Measurements from ENCODE around the gene TRNT1.

TRNT1 gene

DNA sequence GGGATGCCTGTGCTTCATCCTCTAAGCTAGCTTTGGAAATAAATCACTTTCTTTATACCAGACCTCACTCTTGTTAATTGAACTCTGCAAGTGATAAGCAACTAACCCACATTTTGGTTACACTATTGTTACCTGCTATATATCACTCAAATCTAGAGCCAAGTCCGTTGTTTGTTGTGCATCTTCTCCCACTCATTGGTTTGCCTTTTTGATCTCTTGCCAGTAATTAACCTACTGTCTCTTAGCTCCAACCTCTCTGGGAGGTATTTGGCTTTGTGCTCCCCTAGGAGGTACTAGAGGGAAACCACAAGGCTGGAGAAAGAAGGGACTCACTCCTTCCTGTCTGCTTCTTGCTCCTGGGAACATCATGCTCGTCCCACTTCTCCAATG lies 65.5 kb downstream of the TRNT1 start:
- no peaks in the 10 kb centered on the region for H4K20me1 ChIP-seq (ENCODE audit: insufficient read depth, low read length)
- peak; percentile 19; the same call in 1 of the 3 replicates for ATAC-seq (ENCODE audit: insufficient read depth, low read depth)
- peak overlapping the region; percentile 38 for H2AFZ ChIP-seq (ENCODE audit: low read depth, low read length)
- H3K36me3 ChIP-seq (ENCODE audit: insufficient read depth, low read length): no peaks in the 10 kb centered on the region
- H3K4me1 ChIP-seq (ENCODE audit: insufficient read depth, low read length): peaks cover 16% of the 10 kb centered on the region
- no peaks in the 10 kb centered on the region for H3K79me2 ChIP-seq (ENCODE audit: insufficient read depth, low read length)
- H3K27ac ChIP-seq (ENCODE audit: low read length): no peak overlapping the region
- no peak for TF ChIP-seq EZH2 (IDR thresholded peaks at IDR 0.05; ENCODE audit: borderline replicate concordance, low read depth, low read length, severe bottlenecking)
- TF ChIP-seq, protein P1, sequence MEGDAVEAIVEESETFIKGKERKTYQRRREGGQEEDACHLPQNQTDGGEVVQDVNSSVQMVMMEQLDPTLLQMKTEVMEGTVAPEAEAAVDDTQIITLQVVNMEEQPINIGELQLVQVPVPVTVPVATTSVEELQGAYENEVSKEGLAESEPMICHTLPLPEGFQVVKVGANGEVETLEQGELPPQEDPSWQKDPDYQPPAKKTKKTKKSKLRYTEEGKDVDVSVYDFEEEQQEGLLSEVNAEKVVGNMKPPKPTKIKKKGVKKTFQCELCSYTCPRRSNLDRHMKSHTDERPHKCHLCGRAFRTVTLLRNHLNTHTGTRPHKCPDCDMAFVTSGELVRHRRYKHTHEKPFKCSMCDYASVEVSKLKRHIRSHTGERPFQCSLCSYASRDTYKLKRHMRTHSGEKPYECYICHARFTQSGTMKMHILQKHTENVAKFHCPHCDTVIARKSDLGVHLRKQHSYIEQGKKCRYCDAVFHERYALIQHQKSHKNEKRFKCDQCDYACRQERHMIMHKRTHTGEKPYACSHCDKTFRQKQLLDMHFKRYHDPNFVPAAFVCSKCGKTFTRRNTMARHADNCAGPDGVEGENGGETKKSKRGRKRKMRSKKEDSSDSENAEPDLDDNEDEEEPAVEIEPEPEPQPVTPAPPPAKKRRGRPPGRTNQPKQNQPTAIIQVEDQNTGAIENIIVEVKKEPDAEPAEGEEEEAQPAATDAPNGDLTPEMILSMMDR (IDR thresholded peaks at IDR 0.05; ENCODE audit: borderline replicate concordance, extremely low read depth, low read length, poor library complexity, severe bottlenecking): no peak
- no peak overlapping the region for H3K9ac ChIP-seq (ENCODE audit: low read depth, low read length)
- no peaks in the 10 kb centered on the region for H3K27me3 ChIP-seq (ENCODE audit: insufficient read depth, low read length, poor library complexity)
- H3K4me2 ChIP-seq (ENCODE audit: insufficient read depth, low read length): peak overlapping the region; percentile 26
- DNase-seq: no peak
- H3K4me3 ChIP-seq (ENCODE audit: low read depth in 1 of 2, low read length in 2 of 2): no peak overlapping the region
- no peaks in the 10 kb centered on the region for H3K9me3 ChIP-seq (ENCODE audit: insufficient read depth, low read length, severe bottlenecking)

DNA sequence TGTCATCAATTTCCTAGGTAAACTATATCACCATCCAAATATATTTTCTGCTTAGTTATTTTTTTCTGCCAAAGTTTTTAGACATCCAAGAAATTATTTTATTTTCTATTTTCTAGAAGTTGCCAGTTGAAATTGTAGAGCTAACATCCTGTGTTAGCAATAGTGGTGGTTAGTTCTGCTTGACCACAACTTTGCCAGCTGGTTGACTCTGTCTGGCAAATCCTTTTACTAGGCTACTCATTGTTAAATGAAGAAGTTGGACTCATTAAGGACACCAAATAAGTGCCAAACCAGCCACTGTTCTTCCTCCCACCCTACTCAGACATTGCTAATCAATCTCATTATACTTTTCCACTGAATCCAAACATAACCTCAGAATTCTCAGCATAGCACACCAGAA lies 68.1 kb downstream of the TRNT1 start:
- no peaks in the 10 kb centered on the region for H3K27me3 ChIP-seq (ENCODE audit: insufficient read depth, low read length, poor library complexity)
- no peak overlapping the region for H3K4me2 ChIP-seq (ENCODE audit: insufficient read depth, low read length)
- no peaks in the 10 kb centered on the region for H4K20me1 ChIP-seq (ENCODE audit: insufficient read depth, low read length)
- DNase-seq: no peak
- no peaks in the 10 kb centered on the region for H3K36me3 ChIP-seq (ENCODE audit: insufficient read depth, low read length)
- H3K4me1 ChIP-seq (ENCODE audit: insufficient read depth, low read length): peaks cover 16% of the 10 kb centered on the region
- no peak overlapping the region for H3K9ac ChIP-seq (ENCODE audit: low read depth, low read length)
- TF ChIP-seq, protein P1 (IDR thresholded peaks at IDR 0.05; ENCODE audit: borderline replicate concordance, extremely low read depth, low read length, poor library complexity, severe bottlenecking): no peak
- no peak for TF ChIP-seq EZH2 (IDR thresholded peaks at IDR 0.05; ENCODE audit: borderline replicate concordance, low read depth, low read length, severe bottlenecking)
- no peak overlapping the region for H3K27ac ChIP-seq (ENCODE audit: low read length)
- H3K9me3 ChIP-seq (ENCODE audit: insufficient read depth, low read length, severe bottlenecking): no peaks in the 10 kb centered on the region
- ATAC-seq (ENCODE audit: insufficient read depth, low read depth): no peak
- H3K4me3 ChIP-seq (ENCODE audit: low read depth in 1 of 2, low read length in 2 of 2): no peak overlapping the region
- no peak overlapping the region for H2AFZ ChIP-seq (ENCODE audit: low read depth, low read length)
- H3K79me2 ChIP-seq (ENCODE audit: insufficient read depth, low read length): no peaks in the 10 kb centered on the region

DNA sequence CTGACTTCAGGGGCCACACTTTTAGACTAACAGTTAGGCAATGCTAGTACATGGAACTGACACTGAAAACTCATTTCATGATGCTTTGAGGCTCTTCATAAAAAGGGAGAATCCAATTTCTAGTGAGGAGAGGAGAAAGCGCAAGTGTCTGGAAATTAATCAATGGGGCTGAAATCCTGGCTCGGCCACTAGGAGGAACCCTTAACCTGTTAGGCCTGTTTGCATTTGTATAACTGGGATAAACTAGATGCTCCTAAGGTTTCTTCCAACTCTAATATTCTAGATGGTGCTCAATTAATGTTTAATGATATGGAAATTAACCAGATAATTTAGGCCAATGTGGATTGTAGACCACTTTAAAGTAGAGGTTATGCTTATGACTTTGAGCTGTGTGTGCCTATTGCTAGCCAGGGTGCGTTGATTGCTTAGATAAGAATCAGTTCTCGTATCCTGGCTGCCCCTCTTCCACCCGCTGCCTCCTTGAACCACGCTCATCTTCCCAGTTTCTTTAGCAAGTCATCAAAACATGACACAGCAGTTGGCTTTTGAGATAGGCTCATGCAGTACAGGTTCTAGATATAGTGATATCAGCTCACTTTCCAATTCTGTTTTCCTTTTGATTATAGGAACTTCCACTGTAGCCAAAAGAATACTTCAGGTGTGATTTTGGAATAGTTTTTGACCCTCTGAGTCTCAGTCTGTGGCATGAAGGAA lies 69.6 kb downstream of the TRNT1 start:
- H2AFZ ChIP-seq (ENCODE audit: low read depth, low read length): no peak overlapping the region

More for the DNA sequence above, 69.6 kb downstream of the TRNT1 start:
- ATAC-seq (ENCODE audit: insufficient read depth, low read depth) (no peak), DNase-seq (peak; percentile 14)
- no peaks in the 10 kb centered on the region for H3K36me3 ChIP-seq (ENCODE audit: insufficient read depth, low read length)
- H3K4me1 ChIP-seq (ENCODE audit: insufficient read depth, low read length): peaks cover 15% of the 10 kb centered on the region
- no peak overlapping the region for H3K4me3 ChIP-seq (ENCODE audit: low read depth in 1 of 2, low read length in 2 of 2)
- no peak overlapping the region for H3K4me2 ChIP-seq (ENCODE audit: insufficient read depth, low read length)
- H3K27ac ChIP-seq (ENCODE audit: low read length): no peak overlapping the region
- no peaks in the 10 kb centered on the region for H3K9me3 ChIP-seq (ENCODE audit: insufficient read depth, low read length, severe bottlenecking)
- no peak overlapping the region for H3K9ac ChIP-seq (ENCODE audit: low read depth, low read length)
- no peaks in the 10 kb centered on the region for H4K20me1 ChIP-seq (ENCODE audit: insufficient read depth, low read length)
- H3K27me3 ChIP-seq (ENCODE audit: insufficient read depth, low read length, poor library complexity): no peaks in the 10 kb centered on the region
- no peak for TF ChIP-seq EZH2 (IDR thresholded peaks at IDR 0.05; ENCODE audit: borderline replicate concordance, low read depth, low read length, severe bottlenecking)
- TF ChIP-seq, protein P1 (IDR thresholded peaks at IDR 0.05; ENCODE audit: borderline replicate concordance, extremely low read depth, low read length, poor library complexity, severe bottlenecking): peak; percentile 59
- H3K79me2 ChIP-seq (ENCODE audit: insufficient read depth, low read length): no peaks in the 10 kb centered on the region
